SK-N-SH (cell line): ENCODE measurements around the gene EML1. TPM values are rescaled to one million over a fixed set of nuclear protein-coding genes. Genes with fewer than 3 reads are reported as not detected.

Experiments used
- CTCF ChIA-PET: fragments of 300-600, 350-600 bp; formaldehyde crosslinking; extraction: SDS; loops from one replicate; lab custom pipeline; 2021; lab: Yijun Ruan, JAX
- POLR2A ChIA-PET: fragments of 350-600 bp; sonication (Branson Sonifier 250); formaldehyde crosslinking; extraction: SDS; loops from one replicate; lab custom pipeline; 2020; ENCODE audit warnings: antibody characterized with exemption, inconsistent platforms; lab: Yijun Ruan, JAX
- DNase-seq: peaks from one replicate; pipeline ENCODE4 v3.0.0; 2012
- H2AFZ ChIP-seq: fragments of 200-600 bp; sonication (generic); 2 replicates; pipeline ENCODE4 v1.8.1; 2016; ENCODE audit warnings: antibody characterized with exemption, mild to moderate bottlenecking, low read depth
- H3F3A ChIP-seq: fragments of 200-600 bp; sonication (generic); replicated peaks from 2 replicates; pipeline ENCODE3; 2016; ENCODE audit warnings: antibody characterized with exemption, mild to moderate bottlenecking; ENCODE audit not compliant: insufficient read depth
- H3K27ac ChIP-seq, 2 experiments: fragments of 200-500 bp in 1 of 2; fragments of 200-600 bp in 1 of 2; sonication (Bioruptor generic) in 1 of 2; sonication (generic), shearing (Covaris generic) in 1 of 2; 2 replicates each; pipeline versions ENCODE4 v1.5.1 to v1.6.1; 2014 to 2016; ENCODE audit warnings: low read depth in 2 of 2, inconsistent platforms in 1 of 2, low read length in 1 of 2, mild to moderate bottlenecking in 1 of 2, mixed read lengths in 1 of 2
- H3K27me3 ChIP-seq: fragments of 200-600 bp; sonication (generic), shearing (Covaris generic); 2 replicates; pipeline ENCODE4 v1.6.1; 2016; ENCODE audit warnings: mixed run types; ENCODE audit not compliant: insufficient read depth
- H3K36me3 ChIP-seq, 2 experiments: fragments of 200-500 bp in 1 of 2; fragments of 200-600 bp in 1 of 2; sonication (Bioruptor generic) in 1 of 2; sonication (generic) in 1 of 2; replicated peaks in 1 of 2; 2 replicates each; pipeline versions ENCODE3 to v1.5.1; 2014 to 2016; ENCODE audit warnings: low read length in 1 of 2, mild to moderate bottlenecking in 1 of 2; ENCODE audit not compliant: insufficient read depth in 2 of 2, control insufficient read depth in 1 of 2
- H3K4me1 ChIP-seq, 2 experiments: fragments of 200-500 bp in 1 of 2; fragments of 200-600 bp in 1 of 2; sonication (Bioruptor generic) in 1 of 2; sonication (generic), shearing (Covaris generic) in 1 of 2; 2 replicates each; pipeline versions ENCODE4 v1.5.1 to v1.6.1; 2014 to 2016; ENCODE audit warnings: low read depth in 1 of 2, low read length in 1 of 2, mixed run types in 1 of 2; ENCODE audit not compliant: insufficient read depth in 2 of 2, control insufficient read depth in 1 of 2
- H3K4me2 ChIP-seq: fragments of 200-600 bp; sonication (generic), shearing (Covaris generic); 2 replicates; pipeline ENCODE4 v1.6.1; 2017; ENCODE audit warnings: mixed run types
- H3K4me3 ChIP-seq, 2 experiments: fragments of 200-500 bp in 1 of 2; fragments of 200-600 bp in 1 of 2; sonication (Bioruptor generic) in 1 of 2; sonication (generic), shearing (Covaris generic) in 1 of 2; 2 replicates each; pipeline versions ENCODE4 v1.5.1 to v1.8.1; 2014 to 2016; ENCODE audit warnings: low read depth in 2 of 2, inconsistent platforms in 1 of 2, low read length in 1 of 2, mild to moderate bottlenecking in 1 of 2, mixed read lengths in 1 of 2, moderate library complexity in 1 of 2
- H3K79me2 ChIP-seq: fragments of 200-600 bp; sonication (generic); 2 replicates; pipeline ENCODE4 v1.8.1; 2017; ENCODE audit warnings: mild to moderate bottlenecking; ENCODE audit not compliant: insufficient read depth
- H3K9ac ChIP-seq: fragments of 200-600 bp; sonication (generic); 2 replicates; pipeline ENCODE4 v1.6.1; 2017; ENCODE audit warnings: mixed run types
- H3K9me2 ChIP-seq: fragments of 200-600 bp; sonication (generic); 2 replicates; pipeline ENCODE4 v1.6.1; 2017; ENCODE audit warnings: mixed run types
- H3K9me3 ChIP-seq: fragments of 200-600 bp; sonication (generic); 2 replicates; pipeline ENCODE4 v1.6.1; 2017; ENCODE audit warnings: mixed run types, mild to moderate bottlenecking, moderate library complexity
- H4K20me1 ChIP-seq: fragments of 200-600 bp; sonication (generic); 2 replicates; pipeline ENCODE4 v1.6.1; 2017; ENCODE audit warnings: mild to moderate bottlenecking, mixed run types; ENCODE audit not compliant: insufficient read depth
- CHD2 ChIP-seq: fragments of 150-350 bp; IDR thresholded peaks from 2 replicates; pipeline ENCODE4 v1.6.1; 2018; ENCODE audit warnings: low read length; ENCODE audit not compliant: partially characterized antibody
- EZH2phosphoT487 ChIP-seq: fragments of 200-600 bp; sonication (generic); IDR thresholded peaks from 2 replicates; pipeline ENCODE4 v1.6.1; 2017; ENCODE audit warnings: low read depth, mixed run types, mild to moderate bottlenecking, antibody characterized with exemption, moderate library complexity, borderline replicate concordance
- FOSL2 ChIP-seq: IDR thresholded peaks from 2 replicates; pipeline ENCODE4 v1.4.0; 2012; ENCODE audit warnings: low read depth, mild to moderate bottlenecking, moderate library complexity, borderline replicate concordance
- FOXM1 ChIP-seq: IDR thresholded peaks from 2 replicates; pipeline ENCODE4 v1.4.0; 2012; ENCODE audit warnings: low read depth, mild to moderate bottlenecking
- GATA2 ChIP-seq: sonication (generic); formaldehyde crosslinking; IDR thresholded peaks from 2 replicates; pipeline ENCODE4 v1.5.0; 2020; ENCODE audit warnings: mild to moderate bottlenecking, missing genetic modification reagents
- IRF3 ChIP-seq: fragments of 150-350 bp; IDR thresholded peaks from 2 replicates; pipeline ENCODE4 v1.6.1; 2016; ENCODE audit warnings: mild to moderate bottlenecking, low read depth, low read length
- JUND ChIP-seq: IDR thresholded peaks from 2 replicates; pipeline ENCODE4 v1.4.0; 2012
- MAX ChIP-seq: IDR thresholded peaks from 2 replicates; pipeline ENCODE4 v1.4.0; 2012; ENCODE audit warnings: low read depth
- NRF1 ChIP-seq: IDR thresholded peaks from 2 replicates; pipeline ENCODE4 v1.6.1; 2012; ENCODE audit warnings: low read depth, mild to moderate bottlenecking, low read length
- POLR2AphosphoS5 ChIP-seq: IDR thresholded peaks from 2 replicates; pipeline ENCODE4 v1.6.1; 2012; ENCODE audit warnings: low read depth, low read length
- RFX5 ChIP-seq: IDR thresholded peaks from 2 replicates; pipeline ENCODE4 v1.6.1; 2012; ENCODE audit warnings: mild to moderate bottlenecking, improper control_type of control experiment, low read length
- RXRA ChIP-seq: IDR thresholded peaks from 2 replicates; pipeline ENCODE4 v1.4.0; 2012; ENCODE audit warnings: low read depth, mild to moderate bottlenecking, borderline replicate concordance
- TAF1 ChIP-seq: IDR thresholded peaks from 2 replicates; pipeline ENCODE4 v1.6.1; 2012; ENCODE audit warnings: low read depth, mild to moderate bottlenecking, low read length, moderate library complexity, borderline replicate concordance
- USF2 ChIP-seq: fragments of 150-350 bp; IDR thresholded peaks from 2 replicates; pipeline ENCODE4 v1.6.1; 2017; ENCODE audit warnings: antibody characterized with exemption, low read length, low read depth, borderline replicate concordance
- ZBTB33 ChIP-seq: IDR thresholded peaks from 2 replicates; pipeline ENCODE4 v1.4.0; 2012; ENCODE audit warnings: low read depth, borderline replicate concordance
- WGBS: methylation state at CpG from one replicate; pipeline ENCODE4 v1.1.6; 2017; ENCODE audit warnings: low lambda C conversion rate; 5-methylcytosine and 5-hydroxymethylcytosine counted together
- polyA plus RNA-seq, 3 experiments: library from polyadenylated mRNA; depleted of rRNA; stranded (reverse); fragments of >200 nt; gene quantifications; 2 replicates each; pipeline ENCODE4 v1.2.3, GENCODE V29; 2012

EML1 gene
- polyA plus RNA-seq, 1 of the 3 experiments (the other 2 are of a cell fraction): 6.3 TPM

GRCh38 chr14:99902925-99903324 is 109.7 kb downstream of the EML1 start (continued):
- no peak for TF ChIP-seq MAX
- TF ChIP-seq, all 33 proteins: peak for 0

GRCh38 chr14:99904506-99904905 is 111.3 kb downstream of the EML1 start:
- Histone ChIP-seq H4K20me1 (no peaks in the 10 kb centered on the region), H3K9me2 (no peaks in the 10 kb centered on the region; the same call in 1 of the 2 replicates), H3K4me2 (no peak overlapping the region), H3K4me3 (no peak overlapping the region), H3K9me3 (no peaks in the 10 kb centered on the region), H3K27ac (no peak overlapping the region), H3K4me1 (peaks cover 0 to 3% of the 10 kb centered on the region in 2 experiments; a peak in 1 of 4 replicates), H3F3A (no peaks in the 10 kb centered on the region), H2AFZ (no peak overlapping the region), H3K9ac (no peak overlapping the region), H3K27me3 (no peaks in the 10 kb centered on the region), H3K79me2 (no peaks in the 10 kb centered on the region), H3K36me3 (peaks cover 6 to 32% of the 10 kb centered on the region in 2 experiments)
- 88% methylated on average over 2 of the region's 2 CpGs for WGBS
- POLR2A ChIA-PET: no interaction called here
- DNase-seq: no peak
- CTCF ChIA-PET: interaction anchor here (0.8 to 2.1 kb wide), 5 partner anchors 14 to 288 kb away, joined by 3 to 4 read pairs (median 3); no protein-coding TSS in a partner anchor
- TF ChIP-seq EZH2phosphoT487 (no peak), GATA2 (CRISPR knock-in tag) (no peak), IRF3 (no peak), NRF1 (no peak), RFX5 (no peak), TAF1 (no peak), JUND (no peak), CHD2 (no peak), FOSL2 (no peak), POLR2AphosphoS5 (no peak), MAX (no peak), USF2 (no peak), RXRA (no peak), FOXM1 (no peak), ZBTB33 (no peak)
